NB4 (cell line): Measurements from ENCODE around the gene ZFPM1.

Source experiments
- MYC ChIP-seq: IDR thresholded peaks from 2 replicates; pipeline ENCODE4 v1.6.1; 2011; ENCODE audit warnings: low read depth, low read length
- POLR2A ChIP-seq: IDR thresholded peaks from 2 replicates; pipeline ENCODE4 v1.6.1; 2011; ENCODE audit warnings: mild to moderate bottlenecking; ENCODE audit not compliant: insufficient read length; ENCODE audit errors: extremely low read depth
- TF ChIP-seq, protein P1 (sequence below): IDR thresholded peaks from one replicate; pipeline ENCODE4 v1.5.1; 2012; ENCODE audit warnings: low read depth, low read length
- TF ChIP-seq, protein P2 (sequence below): IDR thresholded peaks from 2 replicates; pipeline ENCODE4 v1.6.1; 2011; ENCODE audit warnings: low read depth, low read length

DNA sequence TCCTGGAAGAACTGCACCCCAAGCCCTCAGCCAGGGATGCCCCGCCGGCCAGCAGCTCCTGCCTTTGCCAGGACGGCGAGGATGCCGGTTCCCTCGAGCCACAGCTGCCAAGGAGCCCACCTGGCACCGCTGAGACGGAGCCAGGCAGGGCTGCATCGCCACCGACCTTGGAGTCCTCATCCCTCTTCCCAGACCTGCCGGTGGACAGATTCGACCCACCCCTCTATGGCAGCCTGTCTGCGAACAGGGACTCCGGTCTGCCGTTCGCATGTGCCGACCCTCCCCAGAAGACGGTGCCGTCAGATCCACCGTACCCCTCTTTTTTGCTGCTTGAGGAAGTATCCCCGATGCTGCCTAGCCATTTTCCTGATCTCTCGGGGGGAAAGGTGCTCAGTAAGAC, 21.4 kb upstream of the ZFPM1 start:
- TF ChIP-seq, protein P1, sequence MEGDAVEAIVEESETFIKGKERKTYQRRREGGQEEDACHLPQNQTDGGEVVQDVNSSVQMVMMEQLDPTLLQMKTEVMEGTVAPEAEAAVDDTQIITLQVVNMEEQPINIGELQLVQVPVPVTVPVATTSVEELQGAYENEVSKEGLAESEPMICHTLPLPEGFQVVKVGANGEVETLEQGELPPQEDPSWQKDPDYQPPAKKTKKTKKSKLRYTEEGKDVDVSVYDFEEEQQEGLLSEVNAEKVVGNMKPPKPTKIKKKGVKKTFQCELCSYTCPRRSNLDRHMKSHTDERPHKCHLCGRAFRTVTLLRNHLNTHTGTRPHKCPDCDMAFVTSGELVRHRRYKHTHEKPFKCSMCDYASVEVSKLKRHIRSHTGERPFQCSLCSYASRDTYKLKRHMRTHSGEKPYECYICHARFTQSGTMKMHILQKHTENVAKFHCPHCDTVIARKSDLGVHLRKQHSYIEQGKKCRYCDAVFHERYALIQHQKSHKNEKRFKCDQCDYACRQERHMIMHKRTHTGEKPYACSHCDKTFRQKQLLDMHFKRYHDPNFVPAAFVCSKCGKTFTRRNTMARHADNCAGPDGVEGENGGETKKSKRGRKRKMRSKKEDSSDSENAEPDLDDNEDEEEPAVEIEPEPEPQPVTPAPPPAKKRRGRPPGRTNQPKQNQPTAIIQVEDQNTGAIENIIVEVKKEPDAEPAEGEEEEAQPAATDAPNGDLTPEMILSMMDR: no peak
- TF ChIP-seq POLR2A: no peak
- TF ChIP-seq, protein P2, sequence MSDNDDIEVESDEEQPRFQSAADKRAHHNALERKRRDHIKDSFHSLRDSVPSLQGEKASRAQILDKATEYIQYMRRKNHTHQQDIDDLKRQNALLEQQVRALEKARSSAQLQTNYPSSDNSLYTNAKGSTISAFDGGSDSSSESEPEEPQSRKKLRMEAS: no peak
- TF ChIP-seq MYC: no peak
